CD14-positive monocyte (primary cell): ENCODE results near the gene KRT86. TPM values are rescaled to one million over a fixed set of nuclear protein-coding genes. Genes with fewer than 3 reads are reported as not detected.

Experiments
- DNase-seq, 3 donors: peaks; one replicate each; pipeline ENCODE4 v3.0.0-alpha.2; 2011 to 2022
- H2AFZ ChIP-seq: 2 replicates; pipeline ENCODE4 v1.6.0; 2012; ENCODE audit warnings: mild to moderate bottlenecking, low read depth, low read length, inconsistent platforms; ENCODE audit not compliant: insufficient read depth, poor library complexity, severe bottlenecking
- H3K27ac ChIP-seq, 2 donors: 1 replicate in 1 of 2; 2 replicates in 1 of 2; pipeline ENCODE4 v1.5.1; 2012 to 2013; ENCODE audit warnings: low read length in 2 of 2, control low read depth in 1 of 2, inconsistent platforms in 1 of 2, low read depth in 1 of 2, mild to moderate bottlenecking in 1 of 2
- H3K27me3 ChIP-seq, 2 donors: one replicate each; pipeline versions ENCODE4 v1.6.0 to v1.6.1; 2011 to 2013; ENCODE audit warnings: low read length in 2 of 2; ENCODE audit not compliant: control insufficient read depth in 2 of 2, insufficient read depth in 2 of 2
- H3K36me3 ChIP-seq, 2 donors: replicated peaks in 1 of 2; 1 replicate in 1 of 2; 2 replicates in 1 of 2; pipeline versions ENCODE4 v1.5.1 to v1.6.1; 2012 to 2013; ENCODE audit warnings: low read length in 2 of 2, control low read depth in 1 of 2, inconsistent platforms in 1 of 2, mild to moderate bottlenecking in 1 of 2; ENCODE audit not compliant: insufficient read depth in 2 of 2, control insufficient read depth in 1 of 2
- H3K4me1 ChIP-seq, 2 donors: 1 replicate in 1 of 2; 2 replicates in 1 of 2; pipeline versions ENCODE4 v1.5.1 to v1.6.1; 2012 to 2013; ENCODE audit warnings: low read length in 2 of 2, control low read depth in 1 of 2, inconsistent platforms in 1 of 2, mild to moderate bottlenecking in 1 of 2, moderate library complexity in 1 of 2; ENCODE audit not compliant: insufficient read depth in 2 of 2, control insufficient read depth in 1 of 2
- H3K4me2 ChIP-seq: replicated peaks from 2 replicates; pipeline ENCODE3; 2012; ENCODE audit warnings: low read length, moderate library complexity, mild to moderate bottlenecking; ENCODE audit not compliant: poor library complexity, severe bottlenecking; ENCODE audit errors: extremely low read depth
- H3K4me3 ChIP-seq, 3 experiments: fragments of 200-600 bp in 1 of 3; sonication (generic) in 1 of 3; replicated peaks in 1 of 3; 1 replicate in 2 of 3; 2 replicates in 1 of 3; pipeline ENCODE4 v1.5.1; 2011 to 2013; ENCODE audit warnings: low read length in 3 of 3, mild to moderate bottlenecking in 3 of 3, control low read depth in 2 of 3, low read depth in 2 of 3, inconsistent platforms in 1 of 3, moderate library complexity in 1 of 3
- H3K79me2 ChIP-seq: 2 replicates; pipeline ENCODE4 v1.6.0; 2012; ENCODE audit warnings: mild to moderate bottlenecking, control low read depth, inconsistent platforms, low read length, moderate library complexity; ENCODE audit not compliant: insufficient read depth
- H3K9ac ChIP-seq: 2 replicates; pipeline ENCODE4 v1.6.0; 2017; ENCODE audit warnings: low read length, mild to moderate bottlenecking; ENCODE audit not compliant: insufficient read depth, poor library complexity, severe bottlenecking
- H3K9me3 ChIP-seq, 2 donors: replicated peaks in 1 of 2; 1 replicate in 1 of 2; 2 replicates in 1 of 2; pipeline versions ENCODE4 v1.5.1 to v1.6.1; 2012 to 2013; ENCODE audit warnings: low read length in 2 of 2, control low read depth in 1 of 2; ENCODE audit not compliant: control insufficient read depth in 1 of 2, insufficient read depth in 1 of 2
- H4K20me1 ChIP-seq: 2 replicates; pipeline ENCODE4 v1.6.0; 2012; ENCODE audit warnings: mild to moderate bottlenecking, low read length, control low read depth, moderate library complexity; ENCODE audit not compliant: insufficient read depth
- H3K27ac Mint-ChIP-seq, 7 donors: one replicate each; pipeline ENCODE4 v1.8.0; 2020; ENCODE audit warnings: mild to moderate bottlenecking in 7 of 7, mixed read lengths in 7 of 7, moderate library complexity in 6 of 7, inconsistent platforms in 2 of 7
- H3K27me3 Mint-ChIP-seq, 3 donors: one replicate each; pipeline ENCODE4 v1.8.0; 2021 to 2022; ENCODE audit warnings: low read depth in 3 of 3, mild to moderate bottlenecking in 3 of 3, mixed read lengths in 3 of 3, moderate library complexity in 3 of 3, inconsistent platforms in 1 of 3
- H3K36me3 Mint-ChIP-seq, 2 donors: one replicate each; pipeline ENCODE4 v1.8.0; 2020; ENCODE audit warnings: mixed read lengths in 2 of 2, inconsistent platforms in 1 of 2, mild to moderate bottlenecking in 1 of 2
- H3K4me1 Mint-ChIP-seq: one replicate; pipeline ENCODE4 v1.8.0; 2020; ENCODE audit warnings: mild to moderate bottlenecking, mixed read lengths
- H3K4me3 Mint-ChIP-seq, 2 donors: one replicate each; pipeline ENCODE4 v1.8.0; 2020; ENCODE audit warnings: mild to moderate bottlenecking in 2 of 2, mixed read lengths in 2 of 2, moderate library complexity in 1 of 2
- H3K9me3 Mint-ChIP-seq, 7 donors: one replicate each; pipeline ENCODE4 v1.8.0; 2020 to 2022; ENCODE audit warnings: mixed read lengths in 7 of 7, mild to moderate bottlenecking in 6 of 7, moderate library complexity in 6 of 7, inconsistent platforms in 2 of 7
- WGBS: methylation state at CpG from one replicate; pipeline ENCODE4 v1.1.5; 2013; ENCODE audit warnings: missing lambda C conversion rate; ENCODE audit not compliant: insufficient coverage; 5-methylcytosine and 5-hydroxymethylcytosine counted together
- intact Hi-C, 2 donors: fragments of 100-400 bp; cut with micrococcal nuclease; formaldehyde crosslinking; loops; one replicate each; pipeline versions ENCODE4 v1.15.0 to v1.15.1; 2023
- polyA plus RNA-seq, 3 donors: library from polyadenylated mRNA; depleted of rRNA in 1 of 3; unstranded in 2 of 3; stranded (reverse) in 1 of 3; fragments of 300-500 nt in 2 of 3; fragments of >200 nt in 1 of 3; fragmentation: Illumina TruSeq in 2 of 3; gene quantifications; 1 replicate in 2 of 3; 2 replicates in 1 of 3; pipeline ENCODE4 v1.2.3, GENCODE V29; 2012 to 2021
- TF ChIP-seq, protein P1 (sequence below): fragments of 200-600 bp; IDR thresholded peaks from one replicate; pipeline ENCODE4 v1.8.0; 2022; ENCODE audit warnings: antibody characterized with exemption, mild to moderate bottlenecking

KRT86 gene
- polyA plus RNA-seq, 3 donors: not detected

GRCh38 chr12:52336641-52337040, 62.2 kb downstream of the KRT86 start:
- WGBS: no CpG with 5 or more reads among the region's 2 CpGs
- H3K27ac Mint-ChIP-seq: no peak overlapping the region
- peaks cover 2 to 8% (median 6%) of the 10 kb centered on the region in 3 donors for H3K27me3 Mint-ChIP-seq
- intact Hi-C loops: no loop called here
- Histone ChIP-seq H3K4me1 (no peaks in the 10 kb centered on the region), H3K4me2 (no peak overlapping the region), H2AFZ (no peak overlapping the region), H3K27ac (no peak overlapping the region), H3K79me2 (no peaks in the 10 kb centered on the region), H3K27me3 (peaks cover 0 to 2% of the 10 kb centered on the region in 2 donors), H3K9ac (no peak overlapping the region), H3K9me3 (no peaks in the 10 kb centered on the region), H3K4me3 (no peak overlapping the region), H3K36me3 (no peaks in the 10 kb centered on the region), H4K20me1 (no peaks in the 10 kb centered on the region)
- H3K4me1 Mint-ChIP-seq: no peaks in the 10 kb centered on the region
- peaks cover 0 to 6% (median 4%) of the 10 kb centered on the region in 7 donors for H3K9me3 Mint-ChIP-seq
- TF ChIP-seq, protein P1, sequence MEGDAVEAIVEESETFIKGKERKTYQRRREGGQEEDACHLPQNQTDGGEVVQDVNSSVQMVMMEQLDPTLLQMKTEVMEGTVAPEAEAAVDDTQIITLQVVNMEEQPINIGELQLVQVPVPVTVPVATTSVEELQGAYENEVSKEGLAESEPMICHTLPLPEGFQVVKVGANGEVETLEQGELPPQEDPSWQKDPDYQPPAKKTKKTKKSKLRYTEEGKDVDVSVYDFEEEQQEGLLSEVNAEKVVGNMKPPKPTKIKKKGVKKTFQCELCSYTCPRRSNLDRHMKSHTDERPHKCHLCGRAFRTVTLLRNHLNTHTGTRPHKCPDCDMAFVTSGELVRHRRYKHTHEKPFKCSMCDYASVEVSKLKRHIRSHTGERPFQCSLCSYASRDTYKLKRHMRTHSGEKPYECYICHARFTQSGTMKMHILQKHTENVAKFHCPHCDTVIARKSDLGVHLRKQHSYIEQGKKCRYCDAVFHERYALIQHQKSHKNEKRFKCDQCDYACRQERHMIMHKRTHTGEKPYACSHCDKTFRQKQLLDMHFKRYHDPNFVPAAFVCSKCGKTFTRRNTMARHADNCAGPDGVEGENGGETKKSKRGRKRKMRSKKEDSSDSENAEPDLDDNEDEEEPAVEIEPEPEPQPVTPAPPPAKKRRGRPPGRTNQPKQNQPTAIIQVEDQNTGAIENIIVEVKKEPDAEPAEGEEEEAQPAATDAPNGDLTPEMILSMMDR: no peak
- no peaks in the 10 kb centered on the region for H3K36me3 Mint-ChIP-seq
- DNase-seq: no peak
- no peak overlapping the region for H3K4me3 Mint-ChIP-seq

- Mint-ChIP-seq H3K36me3 (no peaks in the 10 kb centered on the region), H3K9me3 (peaks cover 0 to 6% (median 4%) of the 10 kb centered on the region in 7 donors), H3K27me3 (peaks cover 0 to 7% (median 6%) of the 10 kb centered on the region in 3 donors), H3K4me3 (no peak overlapping the region), H3K27ac (no peak overlapping the region), H3K4me1 (no peaks in the 10 kb centered on the region)
- Histone ChIP-seq H3K27me3 (peaks cover 0 to 2% of the 10 kb centered on the region in 2 donors), H2AFZ (no peak overlapping the region), H3K4me2 (no peak overlapping the region), H3K4me3 (no peak overlapping the region), H3K36me3 (no peaks in the 10 kb centered on the region), H3K27ac (no peak overlapping the region), H3K9me3 (no peaks in the 10 kb centered on the region), H4K20me1 (no peaks in the 10 kb centered on the region), H3K79me2 (no peaks in the 10 kb centered on the region), H3K9ac (no peak overlapping the region), H3K4me1 (no peaks in the 10 kb centered on the region)
- intact Hi-C loops: no loop called here
- TF ChIP-seq, protein P1: no peak
- no peak for DNase-seq
- WGBS: no CpG with 5 or more reads among the region's 1 CpG
Measured at GRCh38 chr12:52337054-52337453, 62.6 kb downstream of the KRT86 start.
